GM12878 (cell line): ENCODE results near the gene PTPRN2. TPM values are rescaled to one million over a fixed set of nuclear protein-coding genes. Genes with fewer than 3 reads are reported as not detected.

Experiments used
- ATAC-seq: fragments of 200-7000 bp; cut with Tn5 transposase; 3 replicates; pipeline ENCODE4 v1.9.1; 2020; ENCODE audit warnings: mild to moderate bottlenecking, moderate library complexity
- BruUV-seq: library from RNA; stranded (reverse); fragments of 400-500 nt; replicated peaks from 2 replicates; lab custom pipeline; 2021; lab: Mats Ljungman, UMichigan
- CTCF ChIA-PET: fragments of 300-600 bp; sonication (Branson Sonifier 250); formaldehyde crosslinking; extraction: SDS; loops from one replicate; lab custom pipeline; 2021; ENCODE audit warnings: inconsistent platforms; lab: Yijun Ruan, JAX
- POLR2A ChIA-PET: fragments of 350-600 bp; formaldehyde crosslinking; extraction: SDS; loops from one replicate; lab custom pipeline; 2021; ENCODE audit warnings: inconsistent platforms; lab: Charles Lee
- RAD21 ChIA-PET: fragments of 300-600 bp; sonication (Branson Sonifier 250); formaldehyde crosslinking; loops from one replicate; lab custom pipeline; 2023; ENCODE audit warnings: antibody characterized with exemption; ENCODE audit not compliant: unreplicated experiment; lab: Charles Lee
- SMC1A ChIA-PET: fragments of 300-600 bp; sonication (Branson Sonifier 250); formaldehyde crosslinking; loops from one replicate; lab custom pipeline; 2023; ENCODE audit not compliant: unreplicated experiment, uncharacterized antibody; lab: Charles Lee
- DNase-seq: peaks from one replicate; pipeline ENCODE4 v3.0.0-alpha.2; 2011; ENCODE audit warnings: low read depth, low spot score
- FAIRE-seq: peaks from 3 replicates; lab custom pipeline; 2011; peaks lifted over from hg19 to GRCh38; lab: Jason Lieb, UNC
- H2AFZ ChIP-seq: 2 replicates; pipeline ENCODE4 v1.6.0; 2011; ENCODE audit warnings: low read depth, low read length, control low read depth; ENCODE audit not compliant: control insufficient read depth
- H3K27ac ChIP-seq: 2 replicates; pipeline ENCODE4 v1.5.1; 2011; ENCODE audit warnings: control low read depth; ENCODE audit not compliant: control insufficient read depth, insufficient read depth
- H3K27me3 ChIP-seq, 2 experiments: replicated peaks in 1 of 2; 2 replicates each; pipeline versions ENCODE4 v1.6.0 to v1.6.1; 2011; ENCODE audit warnings: low read length in 1 of 2; ENCODE audit not compliant: control insufficient read depth in 2 of 2, insufficient read depth in 2 of 2
- H3K36me3 ChIP-seq, 2 experiments: 2 replicates each; pipeline ENCODE4 v1.5.1; 2011; ENCODE audit warnings: low read length in 1 of 2; ENCODE audit not compliant: control insufficient read depth in 2 of 2, insufficient read depth in 2 of 2
- H3K4me1 ChIP-seq: 2 replicates; pipeline ENCODE4 v1.6.1; 2011; ENCODE audit warnings: mild to moderate bottlenecking, low read length, moderate library complexity, mixed read lengths; ENCODE audit not compliant: control insufficient read depth, insufficient read depth
- H3K4me2 ChIP-seq: 2 replicates; pipeline ENCODE4 v1.6.0; 2011; ENCODE audit warnings: control low read depth; ENCODE audit not compliant: control insufficient read depth, insufficient read depth
- H3K4me3 ChIP-seq: fragments of 200-600 bp; sonication (generic); 2 replicates; pipeline ENCODE4 v1.5.1; 2016
- H3K79me2 ChIP-seq: 2 replicates; pipeline ENCODE4 v1.6.0; 2011; ENCODE audit warnings: low read length; ENCODE audit not compliant: control insufficient read depth, insufficient read depth
- H3K9ac ChIP-seq: 2 replicates; pipeline ENCODE4 v1.8.0; 2011; ENCODE audit warnings: low read length, control low read depth, mixed read lengths; ENCODE audit not compliant: control insufficient read depth, insufficient read depth
- H3K9me3 ChIP-seq: replicated peaks from 3 replicates; pipeline ENCODE4 v1.5.1; 2011; ENCODE audit warnings: mild to moderate bottlenecking, low read length; ENCODE audit not compliant: control insufficient read depth, insufficient read depth
- H4K20me1 ChIP-seq: 2 replicates; pipeline ENCODE4 v1.6.0; 2011; ENCODE audit not compliant: control insufficient read depth, insufficient read depth
- ATF7 ChIP-seq: fragments of 450-650 bp; IDR thresholded peaks from 2 replicates; pipeline ENCODE4 v1.6.1; 2016; ENCODE audit warnings: low read depth, mild to moderate bottlenecking
- BHLHE40 ChIP-seq, 2 experiments: fragments of 450-650 bp in 1 of 2; IDR thresholded peaks; 2 replicates each; pipeline ENCODE4 v1.6.1; 2011 to 2017; ENCODE audit warnings: low read depth in 2 of 2, borderline replicate concordance in 1 of 2, improper control_type of control experiment in 1 of 2, low read length in 1 of 2, mild to moderate bottlenecking in 1 of 2
- BMI1 ChIP-seq: fragments of 450-650 bp; IDR thresholded peaks from 2 replicates; pipeline ENCODE4 v1.6.1; 2016; ENCODE audit warnings: mild to moderate bottlenecking, moderate library complexity, borderline replicate concordance
- BRCA1 ChIP-seq: IDR thresholded peaks from 2 replicates; pipeline ENCODE4 v1.6.1; 2011; ENCODE audit warnings: low read depth, low read length, improper control_type of control experiment
- CBX5 ChIP-seq: sonication (generic); IDR thresholded peaks from 2 replicates; pipeline ENCODE4 v1.6.1; 2016; ENCODE audit warnings: low read depth, moderate library complexity, mild to moderate bottlenecking, inconsistent platforms
- EED ChIP-seq: sonication (generic); IDR thresholded peaks from 2 replicates; pipeline ENCODE4 v1.6.1; 2016; ENCODE audit warnings: antibody characterized with exemption, low read depth
- EGR1 ChIP-seq, 2 experiments: IDR thresholded peaks; 1 replicate in 1 of 2; 2 replicates in 1 of 2; pipeline ENCODE4 v1.6.1; 2011 to 2012; ENCODE audit warnings: low read depth in 2 of 2, low read length in 2 of 2, borderline replicate concordance in 1 of 2, mild to moderate bottlenecking in 1 of 2, moderate library complexity in 1 of 2
- EP300 ChIP-seq, 2 experiments: fragments of 150-350 bp in 1 of 2; IDR thresholded peaks; 2 replicates each; pipeline ENCODE4 v1.6.1; 2011 to 2012; ENCODE audit warnings: low read depth in 2 of 2, low read length in 2 of 2, borderline replicate concordance in 1 of 2, improper control_type of control experiment in 1 of 2, inconsistent platforms in 1 of 2; ENCODE audit not compliant: control insufficient read depth in 1 of 2
- FOXM1 ChIP-seq: IDR thresholded peaks from 2 replicates; pipeline ENCODE4 v1.6.1; 2012; ENCODE audit warnings: low read depth, mild to moderate bottlenecking, inconsistent platforms, low read length, moderate library complexity
- NFYA ChIP-seq: IDR thresholded peaks from 2 replicates; pipeline ENCODE4 v1.6.1; 2011; ENCODE audit warnings: low read depth, mild to moderate bottlenecking, low read length, improper control_type of control experiment, borderline replicate concordance
- RFX5 ChIP-seq: IDR thresholded peaks from 2 replicates; pipeline ENCODE4 v1.6.1; 2011; ENCODE audit warnings: low read depth, low read length, improper control_type of control experiment
- SREBF1 ChIP-seq: IDR thresholded peaks from 2 replicates; pipeline ENCODE4 v1.6.1; 2012; ENCODE audit warnings: mild to moderate bottlenecking, low read length
- ZNF384 ChIP-seq: IDR thresholded peaks from 2 replicates; pipeline ENCODE4 v1.6.1; 2012; ENCODE audit warnings: low read depth, mild to moderate bottlenecking, low read length, improper control_type of control experiment, borderline replicate concordance
- WGBS: methylation state at CpG from one replicate; pipeline ENCODE4 v1.1.6; 2016; ENCODE audit warnings: low lambda C conversion rate; ENCODE audit not compliant: insufficient replicate concordance, insufficient coverage; ENCODE audit errors: missing lambda C conversion rate; 5-methylcytosine and 5-hydroxymethylcytosine counted together
- in situ Hi-C: fragments of 300-500 bp; cut with MboI; formaldehyde crosslinking; loops from 9 replicates; pipeline ENCODE4 v1.14.3; 2018; ENCODE audit warnings: mixed read lengths
- intact Hi-C: fragments of 100-400 bp; cut with micrococcal nuclease; formaldehyde crosslinking; loops from one replicate; pipeline ENCODE4 v1.14.2; 2022; ENCODE audit not compliant: unreplicated experiment
- polyA plus RNA-seq, 11 experiments: library from polyadenylated mRNA; depleted of rRNA in 4 of 11; unstranded in 6 of 11; stranded (reverse) in 5 of 11; fragments of >200 nt; fragmentation: Nextera tagmentation in 4 of 11; fragmentation: Illumina TruSeq in 1 of 11; extraction: Ambion mirVana in 4 of 11; extraction: Trizol in 1 of 11; gene quantifications; 1 replicate in 1 of 11; 2 replicates in 10 of 11; pipeline versions ENCODE4 v1.2.1 to v1.2.3, GENCODE V29; 2011 to 2016; ENCODE audit warnings: inconsistent platforms in 2 of 11, missing spikeins in 2 of 11, low read depth in 1 of 11
- total RNA-seq, 4 experiments: library from RNA; depleted of rRNA in 3 of 4; stranded (reverse); fragments of >200 nt in 3 of 4; fragmentation: Illumina TruSeq in 1 of 4; extraction: Trizol in 1 of 4; gene quantifications; 2 replicates each; pipeline versions ENCODE4 v1.2.1 to v1.2.3, GENCODE V29; 2013 to 2021
- TF ChIP-seq, protein P1 (sequence below): IDR thresholded peaks from 2 replicates; pipeline ENCODE4 v1.6.1; 2012; ENCODE audit warnings: low read depth, low read length, improper control_type of control experiment
- TF ChIP-seq, protein P2 (sequence below): fragments of 450-650 bp; IDR thresholded peaks from 2 replicates; pipeline ENCODE4 v1.6.1; 2016; ENCODE audit warnings: mild to moderate bottlenecking

PTPRN2 gene
- total and polyA plus RNA-seq, 10 of the 15 experiments (the other 5 are each of a cell fraction or from before 2014, with no cell fraction given), result 5.4 TPM; not detected in 9

DNA sequence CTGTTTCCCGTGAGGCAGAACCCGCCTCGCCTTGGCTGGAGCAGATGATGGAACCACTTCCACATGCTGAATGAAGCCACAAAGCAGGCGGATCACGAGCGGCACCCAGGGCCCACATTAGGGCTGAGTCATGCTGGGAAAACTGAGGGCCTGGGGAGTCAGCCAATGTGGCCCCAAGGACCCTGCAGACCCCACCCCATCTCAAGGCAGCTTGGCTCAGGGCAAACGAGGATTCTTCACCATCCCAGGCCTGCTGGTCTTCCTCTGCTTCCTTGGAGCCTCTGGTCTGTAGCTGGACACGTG lies 762.9 kb downstream of the PTPRN2 start:
- intact Hi-C loops, result no loop called here
- DNase-seq, result no peak
- 51% methylated on average over 8 of the region's 8 CpGs for WGBS

DNA sequence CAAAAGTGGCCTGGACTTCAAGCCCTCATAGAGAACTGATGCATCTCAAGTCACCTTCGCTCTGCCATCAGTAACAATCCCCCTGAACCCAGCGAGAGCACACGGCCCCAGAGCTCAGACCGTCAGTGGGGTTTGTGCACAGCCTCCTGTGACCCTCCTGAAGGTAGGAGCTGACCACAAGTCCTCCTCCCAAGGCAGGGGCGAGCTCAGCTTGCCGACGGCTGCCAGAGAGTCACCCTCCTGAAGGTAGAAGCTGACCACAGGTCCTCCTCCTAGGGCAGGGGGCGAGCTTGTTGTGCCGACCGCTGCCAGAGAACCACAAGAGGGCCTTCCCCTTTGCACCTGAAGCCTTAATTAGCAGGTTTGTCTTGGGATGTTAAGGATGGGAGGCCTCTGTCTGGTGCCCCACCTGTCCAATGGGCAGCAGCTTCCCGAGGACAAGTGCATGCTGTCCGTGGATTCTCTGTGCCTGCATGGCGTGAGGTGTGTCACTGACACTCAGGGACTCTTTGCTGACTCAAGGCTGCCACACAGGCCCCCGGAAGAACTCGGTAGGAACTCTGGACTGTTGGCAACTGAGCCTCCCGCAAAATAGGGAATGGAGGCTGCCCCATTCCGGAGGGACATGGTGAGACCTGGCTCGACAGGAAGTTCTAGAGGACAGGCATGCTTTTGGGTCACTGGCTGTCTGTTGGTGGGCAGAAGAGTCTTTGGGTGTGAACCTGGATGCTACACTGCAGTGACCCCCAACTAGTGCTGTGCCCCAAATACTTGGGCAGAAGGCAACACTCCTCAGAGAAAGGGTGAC lies 763.4 kb downstream of the PTPRN2 start:
- ChIA-PET RAD21 (no interaction called here), SMC1A (no interaction called here), CTCF (no interaction called here), POLR2A (no interaction called here)
- in situ Hi-C loops, result no loop called here
- Histone ChIP-seq H3K27ac (no peak overlapping the region), H3K4me2 (no peak overlapping the region), H3K9ac (no peak overlapping the region), H3K4me1 (no peaks in the 10 kb centered on the region), H4K20me1 (no peaks in the 10 kb centered on the region), H3K9me3 (no peaks in the 10 kb centered on the region; the same call in 1 of the 3 replicates), H3K79me2 (no peaks in the 10 kb centered on the region), H2AFZ (no peak overlapping the region), H3K4me3 (no peak overlapping the region), H3K36me3 (no peaks in the 10 kb centered on the region; a peak in 1 of 4 replicates), H3K27me3 (no peaks in the 10 kb centered on the region)
- ATAC-seq (no peak), FAIRE-seq (no peak), DNase-seq (no peak)
- intact Hi-C loops, result no loop called here
- no TSS peak for BruUV-seq
- WGBS, result 24% methylated on average over 18 of the region's 18 CpGs
- no peak for TF ChIP-seq ATF7
- TF ChIP-seq BRCA1, result no peak
- no peak for TF ChIP-seq RFX5
- no peak for TF ChIP-seq EGR1 (IDR thresholded peaks at IDR 0.05; ENCODE audit: borderline replicate concordance in 1 of 2, low read depth in 2 of 2, low read length in 2 of 2)
- TF ChIP-seq BMI1, result no peak
- no peak for TF ChIP-seq NFYA
- TF ChIP-seq EP300 (IDR thresholded peaks at IDR 0.05; ENCODE audit: borderline replicate concordance in 1 of 2, control insufficient read depth in 1 of 2, low read depth in 2 of 2, low read length in 2 of 2), result no peak
- TF ChIP-seq BHLHE40 (IDR thresholded peaks at IDR 0.05; ENCODE audit: borderline replicate concordance in 1 of 2, low read depth in 2 of 2, low read length in 1 of 2), result no peak
- TF ChIP-seq, protein P1, sequence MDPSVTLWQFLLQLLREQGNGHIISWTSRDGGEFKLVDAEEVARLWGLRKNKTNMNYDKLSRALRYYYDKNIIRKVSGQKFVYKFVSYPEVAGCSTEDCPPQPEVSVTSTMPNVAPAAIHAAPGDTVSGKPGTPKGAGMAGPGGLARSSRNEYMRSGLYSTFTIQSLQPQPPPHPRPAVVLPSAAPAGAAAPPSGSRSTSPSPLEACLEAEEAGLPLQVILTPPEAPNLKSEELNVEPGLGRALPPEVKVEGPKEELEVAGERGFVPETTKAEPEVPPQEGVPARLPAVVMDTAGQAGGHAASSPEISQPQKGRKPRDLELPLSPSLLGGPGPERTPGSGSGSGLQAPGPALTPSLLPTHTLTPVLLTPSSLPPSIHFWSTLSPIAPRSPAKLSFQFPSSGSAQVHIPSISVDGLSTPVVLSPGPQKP, result no peak
- no peak for TF ChIP-seq SREBF1
- TF ChIP-seq, protein P2, sequence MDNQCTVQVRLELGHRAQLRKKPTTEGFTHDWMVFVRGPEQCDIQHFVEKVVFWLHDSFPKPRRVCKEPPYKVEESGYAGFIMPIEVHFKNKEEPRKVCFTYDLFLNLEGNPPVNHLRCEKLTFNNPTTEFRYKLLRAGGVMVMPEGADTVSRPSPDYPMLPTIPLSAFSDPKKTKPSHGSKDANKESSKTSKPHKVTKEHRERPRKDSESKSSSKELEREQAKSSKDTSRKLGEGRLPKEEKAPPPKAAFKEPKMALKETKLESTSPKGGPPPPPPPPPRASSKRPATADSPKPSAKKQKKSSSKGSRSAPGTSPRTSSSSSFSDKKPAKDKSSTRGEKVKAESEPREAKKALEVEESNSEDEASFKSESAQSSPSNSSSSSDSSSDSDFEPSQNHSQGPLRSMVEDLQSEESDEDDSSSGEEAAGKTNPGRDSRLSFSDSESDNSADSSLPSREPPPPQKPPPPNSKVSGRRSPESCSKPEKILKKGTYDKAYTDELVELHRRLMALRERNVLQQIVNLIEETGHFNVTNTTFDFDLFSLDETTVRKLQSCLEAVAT, result no peak
- TF ChIP-seq EED, result no peak

More for the DNA sequence above, 762.9 kb downstream of the PTPRN2 start:
- Histone ChIP-seq H3K36me3 (no peaks in the 10 kb centered on the region; a peak in 1 of 4 replicates), H3K4me3 (no peak overlapping the region), H3K4me2 (no peak overlapping the region), H3K9ac (no peak overlapping the region), H3K27me3 (no peaks in the 10 kb centered on the region), H4K20me1 (no peaks in the 10 kb centered on the region), H3K27ac (no peak overlapping the region), H2AFZ (no peak overlapping the region), H3K9me3 (no peaks in the 10 kb centered on the region; the same call in 1 of the 3 replicates), H3K79me2 (no peaks in the 10 kb centered on the region), H3K4me1 (no peaks in the 10 kb centered on the region)
- ChIA-PET POLR2A (no interaction called here), SMC1A (no interaction called here), RAD21 (no interaction called here), CTCF (no interaction called here)
- TF ChIP-seq ZNF384 (no peak), CBX5 (no peak), FOXM1 (no peak)
- BruUV-seq, result no TSS peak
- in situ Hi-C loops, result no loop called here
- no peak for ATAC-seq
- no peak for FAIRE-seq
